Right cardiac atrium (tissue), 5 donors: Measurements from ENCODE around the gene ESF1. TPM values are rescaled to one million over a fixed set of nuclear protein-coding genes. Genes with fewer than 3 reads are reported as not detected.
A peak's percentile ranks its signal among the peaks of the same experiment; 100 is the strongest.

ENCODE experiments used
- ATAC-seq, 2 donors: fragments of 200-7000 bp; cut with Tn5 transposase; one replicate each; pipeline versions ENCODE4 v1.8.0 to v1.9.1; 2020; ENCODE audit warnings: moderate library complexity in 2 of 2, mild to moderate bottlenecking in 1 of 2
- DNase-seq, 3 donors: peaks; one replicate each; pipeline ENCODE4 v3.0.0-alpha.2; 2020
- H3K27ac ChIP-seq: one replicate; pipeline ENCODE4 v1.5.1; 2013; ENCODE audit warnings: mild to moderate bottlenecking, low read length, control low read depth, moderate library complexity
- H3K27me3 ChIP-seq: one replicate; pipeline ENCODE4 v1.6.1; 2013; ENCODE audit not compliant: control insufficient read depth, insufficient read depth
- H3K4me1 ChIP-seq: one replicate; pipeline ENCODE4 v1.6.1; 2013; ENCODE audit warnings: low read length; ENCODE audit not compliant: control insufficient read depth, insufficient read depth
- H3K4me3 ChIP-seq: one replicate; pipeline ENCODE4 v1.5.1; 2013; ENCODE audit warnings: low read length, control low read depth
- H3K9me3 ChIP-seq: one replicate; pipeline ENCODE4 v1.6.1; 2013; ENCODE audit warnings: low read length; ENCODE audit not compliant: control insufficient read depth
- WGBS: extraction: QIAGEN DNeasy Blood & Tissue Kit; methylation state at CpG from one replicate; pipeline ENCODE4 v1.1.7; 2013; 5-methylcytosine and 5-hydroxymethylcytosine counted together
- intact Hi-C, 4 donors: fragments of 100-400 bp; cut with DNase I; formaldehyde crosslinking; loops; one replicate each; pipeline versions ENCODE4 v1.11.0 to v1.14.0; 2022 to 2023
- polyA plus RNA-seq: library from polyadenylated mRNA; stranded (reverse); fragments of 200-250 nt; gene quantifications from one replicate; pipeline ENCODE4 v1.2.3, GENCODE V29; 2013
- total RNA-seq, 4 donors: library from RNA; stranded (reverse); fragmentation: NEBNext Ultra II Directional; extraction: Animal tissue kit (Norgen Biotek cat#: 25700); gene quantifications; one replicate each; pipeline ENCODE4 v1.2.1, GENCODE V29; 2021
- donor health status: healthy with polysubstance abuse.
- donor health status: DM: no; HTN: yes; CAD: no.
- donor health status: DM: no; HTN: no; CAD: no.
- donor health status: DM: no; HTN: yes; CAD: no; lungs with severe emphysema.
- donor health status: DM: yes; HTN: yes; CAD: no.

ESF1 gene
- total and polyA plus RNA-seq, 5 donors: 10.8 to 16.6 (median 12.9) TPM

- no peak overlapping the region for H3K4me3 ChIP-seq
- H3K27ac ChIP-seq: no peak overlapping the region
- ATAC-seq: no peak
- no peaks in the 10 kb centered on the region for H3K27me3 ChIP-seq
- H3K4me1 ChIP-seq: no peaks in the 10 kb centered on the region
- WGBS: 68% methylated on average over 3 of the region's 3 CpGs
- intact Hi-C loops: no loop called here
- no peaks in the 10 kb centered on the region for H3K9me3 ChIP-seq
- DNase-seq: no peak
Measured at GRCh38 chr20:13813910-13814309, 29.2 kb upstream of the ESF1 start.

GRCh38 chr20:13810446-13810845 is 25.7 kb upstream of the ESF1 start:
- H3K4me3 ChIP-seq: no peak overlapping the region
- no peak for ATAC-seq
- intact Hi-C loops: no loop called here
- no peaks in the 10 kb centered on the region for H3K4me1 ChIP-seq
- no peak overlapping the region for H3K27ac ChIP-seq
- no peaks in the 10 kb centered on the region for H3K9me3 ChIP-seq
- DNase-seq: no peak
- no peaks in the 10 kb centered on the region for H3K27me3 ChIP-seq

GRCh38 chr20:13809855-13810254 is 25.1 kb upstream of the ESF1 start:
- no peak for DNase-seq
- H3K4me1 ChIP-seq: no peaks in the 10 kb centered on the region
- no peak overlapping the region for H3K27ac ChIP-seq
- no peaks in the 10 kb centered on the region for H3K9me3 ChIP-seq
- ATAC-seq: no peak
- no peaks in the 10 kb centered on the region for H3K27me3 ChIP-seq
- no peak overlapping the region for H3K4me3 ChIP-seq
- intact Hi-C loops: no loop called here
- WGBS: 96% methylated on average over 3 of the region's 3 CpGs

GRCh38 chr20:13809373-13809772 is 24.7 kb upstream of the ESF1 start:
- intact Hi-C loops: no loop called here
- WGBS: 81% methylated on average over 2 of the region's 2 CpGs
- Histone ChIP-seq H3K4me1 (no peaks in the 10 kb centered on the region), H3K27ac (no peak overlapping the region), H3K27me3 (no peaks in the 10 kb centered on the region), H3K9me3 (no peaks in the 10 kb centered on the region), H3K4me3 (no peak overlapping the region)
- ATAC-seq: no peak
- no peak for DNase-seq

GRCh38 chr20:13800728-13801134 is 16.0 kb upstream of the ESF1 start:
- 16% methylated on average over 7 of the region's 7 CpGs for WGBS
- Histone ChIP-seq H3K9me3 (no peaks in the 10 kb centered on the region), H3K4me3 (no peak overlapping the region), H3K4me1 (peaks cover 5% of the 10 kb centered on the region), H3K27me3 (no peaks in the 10 kb centered on the region), H3K27ac (no peak overlapping the region)
- DNase-seq: peak; percentile 93 to 97 (median 96)
- intact Hi-C loops: no loop called here
- ATAC-seq: peak; percentile 99

GRCh38 chr20:13799974-13800373 is 15.3 kb upstream of the ESF1 start:
- 70% methylated on average over 2 of the region's 2 CpGs for WGBS
- ATAC-seq (no peak), DNase-seq (no peak)
- peaks cover 5% of the 10 kb centered on the region for H3K4me1 ChIP-seq
- intact Hi-C loops: no loop called here
- H3K27me3 ChIP-seq: no peaks in the 10 kb centered on the region
- no peaks in the 10 kb centered on the region for H3K9me3 ChIP-seq
- H3K4me3 ChIP-seq: no peak overlapping the region
- H3K27ac ChIP-seq: peak overlapping the region; percentile 64

GRCh38 chr20:13799040-13799439 is 14.3 kb upstream of the ESF1 start:
- H3K4me3 ChIP-seq: no peak overlapping the region
- H3K4me1 ChIP-seq: peaks cover 5% of the 10 kb centered on the region
- DNase-seq: no peak
- H3K27me3 ChIP-seq: no peaks in the 10 kb centered on the region
- intact Hi-C loops: no loop called here
- no peaks in the 10 kb centered on the region for H3K9me3 ChIP-seq
- H3K27ac ChIP-seq: no peak overlapping the region
- no peak for ATAC-seq
- WGBS: 86% methylated on average over 5 of the region's 5 CpGs

- intact Hi-C loops: no loop called here
- no peak overlapping the region for H3K4me3 ChIP-seq
- WGBS: 97% methylated on average over 6 of the region's 6 CpGs
- no peaks in the 10 kb centered on the region for H3K4me1 ChIP-seq
- DNase-seq (no peak), ATAC-seq (no peak)
- H3K27me3 ChIP-seq: no peaks in the 10 kb centered on the region
- no peak overlapping the region for H3K27ac ChIP-seq
- H3K9me3 ChIP-seq: no peaks in the 10 kb centered on the region
Measured at GRCh38 chr20:13794667-13795066, 9.9 kb upstream of the ESF1 start.

- H3K27ac ChIP-seq: no peak overlapping the region
- DNase-seq (no peak), ATAC-seq (no peak)
- H3K9me3 ChIP-seq: no peaks in the 10 kb centered on the region
- H3K4me3 ChIP-seq: no peak overlapping the region
- intact Hi-C loops: no loop called here
- WGBS: 95% methylated on average over 1 of the region's 1 CpG
- H3K27me3 ChIP-seq: no peaks in the 10 kb centered on the region
- no peaks in the 10 kb centered on the region for H3K4me1 ChIP-seq
Measured at GRCh38 chr20:13793001-13793400, 8.3 kb upstream of the ESF1 start.

- Histone ChIP-seq H3K27ac (peak overlapping the region; percentile 75), H3K27me3 (no peaks in the 10 kb centered on the region), H3K4me1 (no peaks in the 10 kb centered on the region), H3K9me3 (no peaks in the 10 kb centered on the region), H3K4me3 (no peak overlapping the region)
- 72% methylated on average over 2 of the region's 2 CpGs for WGBS
- intact Hi-C loops: no loop called here
- ATAC-seq (peak; percentile 78 to 88), DNase-seq (no peak)
Measured at GRCh38 chr20:13791540-13792459, 7.1 kb upstream of the ESF1 start.

GRCh38 chr20:13790708-13791107 is 6.0 kb upstream of the ESF1 start:
- ATAC-seq (no peak), DNase-seq (no peak)
- H3K9me3 ChIP-seq: no peaks in the 10 kb centered on the region
- no peak overlapping the region for H3K4me3 ChIP-seq
- H3K27ac ChIP-seq: no peak overlapping the region
- intact Hi-C loops: no loop called here
- no peaks in the 10 kb centered on the region for H3K27me3 ChIP-seq
- no peaks in the 10 kb centered on the region for H3K4me1 ChIP-seq
- WGBS: 93% methylated on average over 2 of the region's 2 CpGs
